ENCODE results near the gene CISD1. TPM values are rescaled to one million over a fixed set of nuclear protein-coding genes. Genes with fewer than 3 reads are reported as not detected.
A peak's percentile ranks its signal among the peaks of the same experiment; 100 is the strongest.

The CISD1 gene
- total and polyA plus RNA-seq, 4 donors, result 10.3 to 24.1 (median 16.6) TPM

DNA sequence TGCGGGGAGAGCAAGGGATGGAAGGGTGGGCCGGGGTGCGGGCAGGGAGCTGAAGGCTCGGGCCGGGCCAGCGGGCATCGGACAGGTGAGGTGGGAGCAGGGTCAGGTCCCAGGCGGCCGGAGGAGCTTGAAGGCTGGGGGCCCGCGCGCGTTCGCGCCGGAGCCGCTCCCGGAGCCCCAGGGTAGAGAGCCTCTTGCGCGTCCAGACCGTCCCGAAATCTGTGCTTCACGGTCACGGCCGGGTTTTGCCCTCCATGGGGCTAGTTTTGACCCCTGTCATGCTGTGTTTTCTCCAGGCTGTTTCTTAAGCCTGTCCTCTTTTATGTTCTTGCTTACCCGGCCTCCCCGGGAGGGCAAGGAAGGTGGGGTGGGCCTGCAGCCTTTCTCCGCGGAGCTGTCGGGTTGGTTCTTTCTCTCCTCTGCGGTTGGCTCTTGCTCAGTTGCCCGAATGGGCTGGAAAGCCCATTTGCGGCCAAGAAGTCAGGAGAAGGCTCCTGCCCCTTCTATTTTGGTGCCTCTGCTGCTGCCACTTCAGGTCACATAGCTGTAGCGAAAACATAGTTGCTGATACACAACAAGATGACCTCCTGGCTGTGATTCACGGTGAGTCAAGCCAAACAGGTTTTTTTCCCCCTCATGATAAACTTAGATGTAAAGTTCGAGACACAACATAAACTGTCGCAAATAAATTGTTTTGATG is 66.5 kb downstream of the CISD1 start:
- peak overlapping the region; percentile 86 to 89 for H3K27ac ChIP-seq (ENCODE audit: low read depth in 1 of 2, low read length in 1 of 2)
- H3K4me1 ChIP-seq (ENCODE audit: control insufficient read depth in 5 of 5, insufficient read depth in 5 of 5, low read length in 5 of 5), result peaks cover 0 to 9% (median 3%) of the 10 kb centered on the region in 5 donors
- 3 to 6% methylated on average over 37 of the region's 37 CpGs for WGBS, 2 donors
- ATAC-seq (ENCODE audit: insufficient read depth, low FRiP score) (peak; percentile 56), DNase-seq (peak; percentile 29 to 47 (median 37))
- peak overlapping the region; percentile 69 for H3K4me3 ChIP-seq
- H3K36me3 ChIP-seq (ENCODE audit: control insufficient read depth in 4 of 4, insufficient read depth in 4 of 4, low read length in 4 of 4), result no peaks in the 10 kb centered on the region
- no peaks in the 10 kb centered on the region for H3K27me3 ChIP-seq (ENCODE audit: control insufficient read depth in 3 of 3, insufficient read depth in 3 of 3, low read length in 2 of 3)
- H3K9ac ChIP-seq (ENCODE audit: insufficient read depth in 1 of 2, low read length in 2 of 2), result peak overlapping the region; percentile 36 to 86
- no peaks in the 10 kb centered on the region for H3K9me3 ChIP-seq (ENCODE audit: control insufficient read depth in 4 of 4, insufficient read depth in 3 of 4, low read length in 3 of 4)
- TF ChIP-seq, protein P1, sequence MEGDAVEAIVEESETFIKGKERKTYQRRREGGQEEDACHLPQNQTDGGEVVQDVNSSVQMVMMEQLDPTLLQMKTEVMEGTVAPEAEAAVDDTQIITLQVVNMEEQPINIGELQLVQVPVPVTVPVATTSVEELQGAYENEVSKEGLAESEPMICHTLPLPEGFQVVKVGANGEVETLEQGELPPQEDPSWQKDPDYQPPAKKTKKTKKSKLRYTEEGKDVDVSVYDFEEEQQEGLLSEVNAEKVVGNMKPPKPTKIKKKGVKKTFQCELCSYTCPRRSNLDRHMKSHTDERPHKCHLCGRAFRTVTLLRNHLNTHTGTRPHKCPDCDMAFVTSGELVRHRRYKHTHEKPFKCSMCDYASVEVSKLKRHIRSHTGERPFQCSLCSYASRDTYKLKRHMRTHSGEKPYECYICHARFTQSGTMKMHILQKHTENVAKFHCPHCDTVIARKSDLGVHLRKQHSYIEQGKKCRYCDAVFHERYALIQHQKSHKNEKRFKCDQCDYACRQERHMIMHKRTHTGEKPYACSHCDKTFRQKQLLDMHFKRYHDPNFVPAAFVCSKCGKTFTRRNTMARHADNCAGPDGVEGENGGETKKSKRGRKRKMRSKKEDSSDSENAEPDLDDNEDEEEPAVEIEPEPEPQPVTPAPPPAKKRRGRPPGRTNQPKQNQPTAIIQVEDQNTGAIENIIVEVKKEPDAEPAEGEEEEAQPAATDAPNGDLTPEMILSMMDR (IDR thresholded peaks at IDR 0.05; ENCODE audit: control extremely low read depth, extremely low read depth), result no peak

- Histone ChIP-seq H3K9me3 (ENCODE audit: control insufficient read depth in 4 of 4, insufficient read depth in 3 of 4, low read length in 3 of 4) (no peaks in the 10 kb centered on the region), H3K36me3 (ENCODE audit: control insufficient read depth in 4 of 4, insufficient read depth in 4 of 4, low read length in 4 of 4) (no peaks in the 10 kb centered on the region), H3K4me1 (ENCODE audit: control insufficient read depth in 5 of 5, insufficient read depth in 5 of 5, low read length in 5 of 5) (peaks cover 0 to 9% (median 3%) of the 10 kb centered on the region in 5 donors), H3K27me3 (ENCODE audit: control insufficient read depth in 3 of 3, insufficient read depth in 3 of 3, low read length in 2 of 3) (no peaks in the 10 kb centered on the region), H3K4me3 (no peak overlapping the region), H3K27ac (ENCODE audit: low read depth in 1 of 2, low read length in 1 of 2) (peak overlapping the region in 1 of 2 donors; percentile 86), H3K9ac (ENCODE audit: insufficient read depth in 1 of 2, low read length in 2 of 2) (no peak overlapping the region)
- 90 to 94% methylated on average over 4 of the region's 4 CpGs for WGBS, 2 donors
- ATAC-seq (ENCODE audit: insufficient read depth, low FRiP score), result no peak
- no peak for DNase-seq
- TF ChIP-seq, protein P1 (IDR thresholded peaks at IDR 0.05; ENCODE audit: control extremely low read depth, extremely low read depth), result no peak
Measured at GRCh38 chr10:58336242-58336641, 67.3 kb downstream of the CISD1 start.

Other genes starting within 250 kb of the CISD1 start
- 10 to 100 TPM in 1 of 2 donors, 1 to 10 TPM in 1; 5.5 to 16.7 TPM for gene IPMK, start 1.3 kb upstream of the CISD1 start, total RNA-seq
- 1 to 10 TPM; 2.6 to 4.6 TPM for gene IPMK, start 1.3 kb upstream of the CISD1 start, polyA plus RNA-seq
- gene UBE2D1, start 65.8 kb downstream of the CISD1 start, total RNA-seq, result 10 to 100 TPM; 15.6 to 26.4 TPM
- gene UBE2D1, start 65.8 kb downstream of the CISD1 start, polyA plus RNA-seq, result 10 to 100 TPM; 15.6 to 30.5 TPM
- gene TFAM, start 116.2 kb downstream of the CISD1 start, total RNA-seq, result 10 to 100 TPM; 25.3 to 27.0 TPM
- gene TFAM, start 116.2 kb downstream of the CISD1 start, polyA plus RNA-seq, result 10 to 100 TPM in 1 of 2 donors, 1 to 10 TPM in 1; 5.9 to 16.4 TPM
- 10 to 100 TPM in 1 of 2 donors, 1 to 10 TPM in 1; 9.1 to 43.1 TPM for gene BICC1, start 243.7 kb downstream of the CISD1 start, total RNA-seq
- 1 to 10 TPM; 2.3 to 2.7 TPM for gene BICC1, start 243.7 kb downstream of the CISD1 start, polyA plus RNA-seq

Measured in lung (tissue), 12 donors.